Measurements from ENCODE around the gene TRPM3. TPM values are rescaled to one million over a fixed set of nuclear protein-coding genes. Genes with fewer than 3 reads are reported as not detected.

TRPM3 gene
- total RNA-seq, 4 donors from 2014 or later = 2.4 to 11.1 (median 5.6) TPM

GRCh38 chr9:70609542-70610286 is 511.7 kb downstream of the TRPM3 start:
- WGBS, 2 donors = 54 to 66% methylated on average over 6 of the region's 6 CpGs
- intact Hi-C loops (cut with DNase I) = loop anchor here (10.0 kb wide), 1 partner anchor 195 kb away; the partner anchor contains the start of gene KLF9
- H3K9me3 ChIP-seq = no peaks in the 10 kb centered on the region
- H3K4me3 ChIP-seq (replicated peaks in 1 of 3) = no peak overlapping the region
- H3K27me3 ChIP-seq = no peaks in the 10 kb centered on the region
- peaks cover 11 to 12% of the 10 kb centered on the region in 2 donors for H3K4me1 ChIP-seq
- no peak for TF ChIP-seq POLR2A (IDR thresholded peaks at IDR 0.05)
- TF ChIP-seq CTCF (IDR thresholded peaks at IDR 0.05) = no peak
- no peak overlapping the region for H3K27ac ChIP-seq
- no peak for DNase-seq
- no peaks in the 10 kb centered on the region for H3K36me3 ChIP-seq

- H3K36me3 ChIP-seq = no peaks in the 10 kb centered on the region
- H3K9me3 ChIP-seq = no peaks in the 10 kb centered on the region
- DNase-seq = no peak
- H3K27ac ChIP-seq = no peak overlapping the region
- H3K4me1 ChIP-seq = peaks cover 11 to 12% of the 10 kb centered on the region in 2 donors
- no peak for TF ChIP-seq CTCF (IDR thresholded peaks at IDR 0.05)
- no peak for TF ChIP-seq POLR2A (IDR thresholded peaks at IDR 0.05)
- 89 to 91% methylated on average over 2 of the region's 2 CpGs for WGBS, 2 donors
- intact Hi-C loops (cut with DNase I) = loop anchor here (10.0 kb wide), 1 partner anchor 194 kb away; the partner anchor contains the start of gene KLF9
- no peaks in the 10 kb centered on the region for H3K27me3 ChIP-seq
- H3K4me3 ChIP-seq (replicated peaks in 1 of 3) = no peak overlapping the region
Observed at GRCh38 chr9:70609011-70609410, 512.4 kb downstream of the TRPM3 start.

- no peaks in the 10 kb centered on the region for H3K9me3 ChIP-seq
- no peaks in the 10 kb centered on the region for H3K36me3 ChIP-seq
- TF ChIP-seq CTCF (IDR thresholded peaks at IDR 0.05) (no peak), POLR2A (IDR thresholded peaks at IDR 0.05) (no peak)
- DNase-seq = no peak
- no peaks in the 10 kb centered on the region for H3K27me3 ChIP-seq
- peaks cover 11 to 13% of the 10 kb centered on the region in 2 donors for H3K4me1 ChIP-seq
- 65 to 69% methylated on average over 9 of the region's 9 CpGs for WGBS, 2 donors
- no peak overlapping the region for H3K4me3 ChIP-seq (replicated peaks in 1 of 3)
- intact Hi-C loops (cut with DNase I) = loop anchor here (10.0 kb wide), 1 partner anchor 193 kb away; the partner anchor contains the start of gene KLF9
- peak overlapping the region; percentile 42 to 72 (median 56) for H3K27ac ChIP-seq
Observed at GRCh38 chr9:70607926-70608325, 513.5 kb downstream of the TRPM3 start.

- DNase-seq = peak; percentile 82 to 88
- H3K36me3 ChIP-seq = no peaks in the 10 kb centered on the region
- no peak for TF ChIP-seq POLR2A (IDR thresholded peaks at IDR 0.05)
- TF ChIP-seq CTCF (IDR thresholded peaks at IDR 0.05) = no peak
- no peak overlapping the region for H3K4me3 ChIP-seq (replicated peaks in 1 of 3)
- H3K9me3 ChIP-seq = no peaks in the 10 kb centered on the region
- peaks cover 15 to 17% of the 10 kb centered on the region in 2 donors for H3K4me1 ChIP-seq
- 45 to 51% methylated on average over 4 to 5 of the region's 5 CpGs for WGBS, 2 donors
- H3K27me3 ChIP-seq = no peaks in the 10 kb centered on the region
- H3K27ac ChIP-seq = peak overlapping the region; percentile 42 to 72 (median 56)
- intact Hi-C loops (cut with DNase I) = loop anchor here (10.0 kb wide), 1 partner anchor 193 kb away; the partner anchor contains the start of gene KLF9
Observed at GRCh38 chr9:70607329-70607728, 514.1 kb downstream of the TRPM3 start.

GRCh38 chr9:70603020-70603411 is 518.4 kb downstream of the TRPM3 start:
- 85 to 90% methylated on average over 6 of the region's 6 CpGs for WGBS, 2 donors
- no peak for DNase-seq
- no peaks in the 10 kb centered on the region for H3K9me3 ChIP-seq
- H3K36me3 ChIP-seq = no peaks in the 10 kb centered on the region
- peak overlapping the region in 2 of 3 donors; percentile 87 to 91 for H3K27ac ChIP-seq
- no peak for TF ChIP-seq POLR2A (IDR thresholded peaks at IDR 0.05)
- no peak for TF ChIP-seq CTCF (IDR thresholded peaks at IDR 0.05)
- peaks cover 26 to 40% of the 10 kb centered on the region in 2 donors for H3K4me1 ChIP-seq
- no peaks in the 10 kb centered on the region for H3K27me3 ChIP-seq
- intact Hi-C loops (cut with DNase I) = loop anchor here (5.0 to 10.0 kb wide), 2 partner anchors 188 to 251 kb away; partner anchors contain the start of gene KLF9
- no peak overlapping the region for H3K4me3 ChIP-seq (replicated peaks in 1 of 3)
